AG04449 (cell line): ENCODE results near the gene TRABD2A.

Experiments
- CTCF ChIA-PET: fragments of 350-600 bp; formaldehyde crosslinking; extraction: SDS; loops from one replicate; lab custom pipeline; 2021; ENCODE audit warnings: antibody characterized with exemption; lab: Yijun Ruan, JAX
- POLR2A ChIA-PET: fragments of 400-600, 350-600 bp; formaldehyde crosslinking; extraction: SDS; loops from one replicate; lab custom pipeline; 2020; ENCODE audit warnings: antibody characterized with exemption, inconsistent platforms; lab: Yijun Ruan, JAX
- DNase-seq: peaks from one replicate; pipeline ENCODE4 v3.0.0-alpha.2; 2010; ENCODE audit warnings: low read depth, low spot score
- H3K4me3 ChIP-seq: 2 replicates; pipeline ENCODE4 v1.5.1; 2011; ENCODE audit warnings: low read depth, mild to moderate bottlenecking, control low read depth, low read length
- TF ChIP-seq, protein P1 (sequence below): IDR thresholded peaks from one replicate; pipeline ENCODE4 v1.5.1; 2011; ENCODE audit warnings: mild to moderate bottlenecking, moderate library complexity, low read length, control low read depth, inconsistent platforms; ENCODE audit not compliant: insufficient read depth; ENCODE audit errors: missing control alignments

The TRABD2A gene

DNA sequence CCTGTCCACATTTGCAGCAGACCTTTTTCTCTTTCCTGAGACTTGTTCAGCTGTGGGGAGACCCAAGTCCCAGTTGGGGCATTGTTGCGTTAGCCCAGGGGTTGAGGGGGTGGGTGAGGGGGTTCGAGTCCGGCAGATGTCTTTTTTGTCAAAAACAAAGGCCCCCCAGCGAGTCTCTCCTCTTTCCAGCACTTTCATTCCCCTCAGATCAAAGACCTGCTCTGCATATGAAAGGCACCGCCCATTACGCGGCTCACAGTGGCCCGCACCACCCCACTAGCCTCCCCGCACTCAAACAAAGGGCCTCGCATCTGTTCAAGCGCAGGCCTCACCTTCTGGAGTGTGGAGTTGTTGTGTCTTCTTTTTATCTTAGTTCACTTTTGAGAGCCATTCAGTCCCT is 25.2 kb downstream of the TRABD2A start:
- DNase-seq, result no peak
- ChIA-PET CTCF (no interaction called here), POLR2A (no interaction called here)
- TF ChIP-seq, protein P1, sequence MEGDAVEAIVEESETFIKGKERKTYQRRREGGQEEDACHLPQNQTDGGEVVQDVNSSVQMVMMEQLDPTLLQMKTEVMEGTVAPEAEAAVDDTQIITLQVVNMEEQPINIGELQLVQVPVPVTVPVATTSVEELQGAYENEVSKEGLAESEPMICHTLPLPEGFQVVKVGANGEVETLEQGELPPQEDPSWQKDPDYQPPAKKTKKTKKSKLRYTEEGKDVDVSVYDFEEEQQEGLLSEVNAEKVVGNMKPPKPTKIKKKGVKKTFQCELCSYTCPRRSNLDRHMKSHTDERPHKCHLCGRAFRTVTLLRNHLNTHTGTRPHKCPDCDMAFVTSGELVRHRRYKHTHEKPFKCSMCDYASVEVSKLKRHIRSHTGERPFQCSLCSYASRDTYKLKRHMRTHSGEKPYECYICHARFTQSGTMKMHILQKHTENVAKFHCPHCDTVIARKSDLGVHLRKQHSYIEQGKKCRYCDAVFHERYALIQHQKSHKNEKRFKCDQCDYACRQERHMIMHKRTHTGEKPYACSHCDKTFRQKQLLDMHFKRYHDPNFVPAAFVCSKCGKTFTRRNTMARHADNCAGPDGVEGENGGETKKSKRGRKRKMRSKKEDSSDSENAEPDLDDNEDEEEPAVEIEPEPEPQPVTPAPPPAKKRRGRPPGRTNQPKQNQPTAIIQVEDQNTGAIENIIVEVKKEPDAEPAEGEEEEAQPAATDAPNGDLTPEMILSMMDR, result no peak
- no peak overlapping the region for H3K4me3 ChIP-seq

DNA sequence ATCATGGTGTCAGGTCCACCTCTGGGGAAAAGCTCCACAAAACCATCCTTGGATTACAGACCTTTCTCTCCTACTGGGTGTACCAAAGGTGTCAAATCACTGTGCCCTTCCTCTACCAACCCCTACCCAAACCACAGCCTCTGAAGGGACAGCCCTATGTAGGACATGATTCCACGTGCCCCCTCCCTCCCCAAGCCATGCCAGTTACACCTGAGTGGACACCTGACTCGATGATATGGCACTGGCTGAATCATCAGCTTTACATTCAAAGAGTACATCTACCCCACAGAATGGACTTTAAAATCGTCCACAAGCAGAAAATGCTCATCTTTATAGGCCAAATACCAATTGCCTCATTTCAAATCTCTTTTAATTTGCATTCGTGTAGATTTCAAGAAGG is 26.0 kb downstream of the TRABD2A start:
- POLR2A ChIA-PET, result no interaction called here
- TF ChIP-seq, protein P1, result no peak
- no peak overlapping the region for H3K4me3 ChIP-seq
- DNase-seq, result no peak
- CTCF ChIA-PET, result no interaction called here

DNA sequence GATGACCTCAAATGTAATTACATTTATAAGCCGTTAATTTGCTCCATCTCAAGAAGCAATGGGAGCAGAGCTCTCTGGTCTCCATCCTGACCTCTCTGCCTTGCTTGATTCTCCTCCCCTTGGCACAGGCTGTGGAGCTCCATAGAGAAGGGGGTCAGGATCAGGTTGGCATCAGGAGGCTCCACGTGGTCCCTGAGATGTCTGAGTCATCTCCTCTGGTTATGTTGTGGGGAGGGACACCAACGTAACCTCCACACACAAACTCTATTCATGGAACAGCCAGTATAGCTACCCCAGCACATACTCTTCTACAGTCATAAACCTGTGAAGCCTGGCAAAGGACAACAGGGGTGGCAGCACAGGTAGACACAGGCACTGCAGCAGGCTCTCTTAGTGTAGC is 29.0 kb downstream of the TRABD2A start:
- TF ChIP-seq, protein P1, result no peak
- ChIA-PET POLR2A (no interaction called here), CTCF (interaction anchor here (0.7 kb wide), 1 partner anchor 79 kb away, joined by 3 read pairs; no protein-coding TSS in a partner anchor)
- H3K4me3 ChIP-seq, result no peak overlapping the region
- DNase-seq, result no peak

DNA sequence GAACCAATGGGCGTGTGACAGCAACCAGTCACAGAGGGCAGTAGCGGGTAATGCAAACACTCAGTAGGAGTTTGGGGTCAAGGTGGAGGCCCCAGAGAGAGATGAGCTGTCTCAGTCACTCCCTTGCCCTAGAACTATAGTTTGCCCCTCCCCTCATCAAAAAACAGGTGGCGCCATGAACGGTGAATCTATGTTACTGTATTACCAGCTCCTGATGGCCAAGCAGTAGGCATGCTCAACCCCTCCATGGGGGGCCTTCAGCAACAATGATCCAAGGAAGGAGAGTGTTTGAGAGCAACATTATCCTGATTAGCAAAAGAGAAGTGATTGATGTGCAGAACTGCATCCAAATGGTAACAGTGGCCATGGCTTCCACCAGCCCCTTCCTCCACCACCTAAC is 30.4 kb downstream of the TRABD2A start:
- CTCF ChIA-PET, result interaction anchor here (1.7 kb wide), 1 partner anchor 9 kb away, joined by 5 read pairs; no protein-coding TSS in a partner anchor
- POLR2A ChIA-PET, result no interaction called here

DNA sequence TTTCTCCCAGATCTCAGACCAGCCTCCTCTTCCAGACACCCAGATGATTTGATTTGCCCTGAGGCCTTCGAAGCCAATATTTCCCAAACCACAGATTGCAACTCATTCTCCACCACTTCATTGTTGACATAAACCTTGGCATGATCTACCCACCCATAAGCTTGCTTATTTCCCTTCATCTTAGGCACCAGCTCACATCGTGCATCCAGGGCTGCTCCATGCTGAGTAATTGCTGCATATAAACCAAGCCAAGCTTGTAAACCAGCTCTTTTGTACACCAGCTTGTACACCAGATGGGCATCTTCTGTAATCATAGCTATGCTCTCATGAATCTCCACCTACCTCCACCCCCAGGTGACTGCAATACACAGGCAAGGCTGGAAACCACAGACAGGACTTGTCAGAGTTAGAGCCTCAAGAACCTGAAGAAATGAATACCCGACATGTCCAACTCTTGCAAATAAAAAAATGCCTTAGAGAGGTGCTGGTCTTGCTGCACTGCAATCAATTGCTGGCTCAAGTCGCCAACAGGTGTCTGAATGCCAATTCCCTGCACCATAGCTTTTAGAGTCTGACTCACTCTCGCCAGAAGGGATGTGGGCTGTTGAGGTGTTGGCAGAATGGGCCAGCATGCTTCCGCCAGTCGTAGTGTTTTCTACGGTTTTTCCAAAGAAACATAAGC is 31.5 kb downstream of the TRABD2A start:
- no peak for DNase-seq
- no peak overlapping the region for H3K4me3 ChIP-seq
- TF ChIP-seq, protein P1, result no peak
- POLR2A ChIA-PET, result no interaction called here
- CTCF ChIA-PET, result interaction anchor here (1.7 kb wide), 1 partner anchor 8 kb away, joined by 5 read pairs; no protein-coding TSS in a partner anchor

More for the DNA sequence above, 30.4 kb downstream of the TRABD2A start:
- H3K4me3 ChIP-seq, result no peak overlapping the region
- TF ChIP-seq, protein P1, result no peak
- DNase-seq, result no peak

DNA sequence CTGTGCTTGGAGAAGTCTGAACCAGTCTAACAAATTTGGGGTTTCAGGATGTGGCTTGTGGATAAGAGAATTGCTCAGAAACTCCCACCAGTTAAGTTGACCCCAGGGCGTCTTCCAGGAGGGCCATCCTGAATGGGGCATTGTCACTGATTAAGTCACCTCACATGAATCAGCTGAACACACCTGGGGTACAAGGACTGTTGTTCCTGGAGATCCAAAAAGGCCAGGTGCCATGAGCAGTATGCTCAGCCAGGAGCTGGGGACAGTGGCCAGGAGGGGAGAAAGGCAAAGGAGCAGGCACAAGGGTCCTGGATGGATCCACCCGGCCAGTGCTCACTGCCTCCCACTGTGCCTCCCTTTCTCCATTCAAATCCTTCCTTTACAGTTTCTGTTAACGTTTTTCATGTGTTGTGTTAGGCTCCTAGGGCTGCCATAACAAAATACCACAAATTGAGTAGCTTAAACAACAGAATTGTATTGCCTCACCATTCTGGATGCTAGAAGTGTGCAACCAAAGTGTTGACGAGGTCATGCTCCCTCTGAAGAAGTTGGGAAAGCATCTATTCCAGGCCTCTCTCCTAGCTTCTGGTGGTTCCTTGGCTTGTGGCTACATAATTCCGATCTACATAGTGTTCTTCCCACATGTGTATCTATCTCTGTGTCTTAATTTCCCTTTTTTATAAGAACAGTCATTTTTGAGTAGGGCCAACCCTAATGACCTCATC is 33.4 kb downstream of the TRABD2A start:
- TF ChIP-seq, protein P1, result no peak
- CTCF ChIA-PET, result interaction anchor here (1.4 to 2.2 kb wide), 2 partner anchors 10 to 78 kb away, joined by 3 to 8 read pairs; no protein-coding TSS in a partner anchor
- no peak for DNase-seq
- POLR2A ChIA-PET, result no interaction called here
- H3K4me3 ChIP-seq, result no peak overlapping the region
